ENCODE results near the gene CYTH3. TPM values are rescaled to one million over a fixed set of nuclear protein-coding genes. Genes with fewer than 3 reads are reported as not detected.

The CYTH3 gene
- total RNA-seq, 1 donor from 2014 or later: 31.1 TPM

DNA sequence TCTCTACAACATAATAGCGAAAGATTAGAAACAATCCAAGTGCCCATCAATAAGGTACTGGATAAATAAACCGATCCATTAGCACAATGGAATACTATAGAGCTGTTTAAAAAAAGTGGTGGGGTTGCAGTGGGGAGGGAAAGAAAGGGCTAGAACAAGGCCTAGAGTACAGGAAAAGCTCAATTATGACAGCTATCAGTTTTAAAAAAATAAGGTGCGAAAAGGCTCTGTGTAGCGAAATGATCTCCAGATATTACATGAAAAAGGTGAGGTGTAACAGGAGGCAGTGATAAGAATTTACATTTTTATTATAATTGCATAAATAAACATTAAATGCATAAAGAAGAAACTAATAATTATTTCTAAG, 30.8 kb downstream of the CYTH3 start:
- H3K4me3 Mint-ChIP-seq: no peak overlapping the region
- H3K36me3 Mint-ChIP-seq: peaks cover 11% of the 10 kb centered on the region
- TF ChIP-seq, protein P1, sequence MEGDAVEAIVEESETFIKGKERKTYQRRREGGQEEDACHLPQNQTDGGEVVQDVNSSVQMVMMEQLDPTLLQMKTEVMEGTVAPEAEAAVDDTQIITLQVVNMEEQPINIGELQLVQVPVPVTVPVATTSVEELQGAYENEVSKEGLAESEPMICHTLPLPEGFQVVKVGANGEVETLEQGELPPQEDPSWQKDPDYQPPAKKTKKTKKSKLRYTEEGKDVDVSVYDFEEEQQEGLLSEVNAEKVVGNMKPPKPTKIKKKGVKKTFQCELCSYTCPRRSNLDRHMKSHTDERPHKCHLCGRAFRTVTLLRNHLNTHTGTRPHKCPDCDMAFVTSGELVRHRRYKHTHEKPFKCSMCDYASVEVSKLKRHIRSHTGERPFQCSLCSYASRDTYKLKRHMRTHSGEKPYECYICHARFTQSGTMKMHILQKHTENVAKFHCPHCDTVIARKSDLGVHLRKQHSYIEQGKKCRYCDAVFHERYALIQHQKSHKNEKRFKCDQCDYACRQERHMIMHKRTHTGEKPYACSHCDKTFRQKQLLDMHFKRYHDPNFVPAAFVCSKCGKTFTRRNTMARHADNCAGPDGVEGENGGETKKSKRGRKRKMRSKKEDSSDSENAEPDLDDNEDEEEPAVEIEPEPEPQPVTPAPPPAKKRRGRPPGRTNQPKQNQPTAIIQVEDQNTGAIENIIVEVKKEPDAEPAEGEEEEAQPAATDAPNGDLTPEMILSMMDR (conservative IDR thresholded peaks at IDR 0.05): no peak
- H3K27ac Mint-ChIP-seq: no peak overlapping the region
- no peak for DNase-seq (ENCODE audit: extremely low spot score, unreplicated experiment)
- peaks cover 5% of the 10 kb centered on the region for H3K9me3 Mint-ChIP-seq
- H3K27me3 Mint-ChIP-seq: no peaks in the 10 kb centered on the region
- H3K4me1 Mint-ChIP-seq (ENCODE audit: unreplicated experiment): peaks cover 25% of the 10 kb centered on the region

DNA sequence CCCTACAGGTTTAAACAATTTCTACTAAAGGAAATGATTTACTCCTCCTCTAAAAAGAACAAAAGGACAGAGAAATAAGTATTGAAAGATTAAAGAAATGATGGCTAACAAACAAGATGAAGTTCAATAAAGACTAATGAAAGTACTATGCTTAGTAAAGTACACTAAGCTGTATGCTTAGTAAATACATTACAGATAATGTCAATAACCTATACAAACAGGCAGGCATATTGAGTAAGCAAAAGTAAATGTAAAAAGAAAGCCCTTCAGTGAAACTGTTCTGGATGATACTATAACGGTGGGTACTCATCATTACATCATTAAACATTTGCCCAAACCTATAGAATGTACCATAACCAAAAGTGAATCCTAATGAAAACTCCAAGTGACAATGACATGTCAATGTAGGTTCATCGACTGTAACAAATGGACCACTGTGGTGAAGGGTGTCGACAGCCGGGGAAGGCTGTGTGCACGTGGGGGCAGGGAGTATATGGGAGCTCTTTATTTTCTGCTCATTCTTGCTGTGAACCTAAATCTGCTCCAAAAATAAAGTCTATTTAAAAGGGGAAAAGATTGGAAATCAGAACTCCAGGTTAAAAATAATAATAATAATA, 34.0 kb downstream of the CYTH3 start:
- peaks cover 16% of the 10 kb centered on the region for H3K4me1 Mint-ChIP-seq (ENCODE audit: unreplicated experiment)

DNA sequence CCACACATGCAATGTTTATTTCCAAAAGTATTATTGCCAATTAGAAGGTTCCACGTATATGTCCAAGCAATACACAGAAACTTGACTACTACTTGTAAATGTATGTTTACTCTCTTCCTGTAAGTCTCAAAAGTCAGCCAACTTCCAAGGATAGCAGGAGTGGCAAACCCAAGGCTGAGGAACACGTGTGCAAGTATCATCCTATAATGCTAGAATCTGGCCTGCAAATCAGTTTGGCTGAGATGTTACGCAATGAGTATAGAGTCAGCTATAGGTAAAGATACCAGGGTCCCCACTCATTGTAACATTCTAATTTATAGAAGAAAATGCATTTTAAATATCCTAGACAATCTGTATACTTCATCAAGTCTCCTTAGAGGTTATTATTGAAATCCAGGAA, 34.7 kb downstream of the CYTH3 start:
- no peaks in the 10 kb centered on the region for H3K9me3 Mint-ChIP-seq
- H3K4me3 Mint-ChIP-seq: no peak overlapping the region
- no peaks in the 10 kb centered on the region for H3K27me3 Mint-ChIP-seq
- TF ChIP-seq, protein P1 (conservative IDR thresholded peaks at IDR 0.05): no peak
- DNase-seq (ENCODE audit: extremely low spot score, unreplicated experiment): no peak
- peaks cover 19% of the 10 kb centered on the region for H3K4me1 Mint-ChIP-seq (ENCODE audit: unreplicated experiment)
- no peak overlapping the region for H3K27ac Mint-ChIP-seq
- no peaks in the 10 kb centered on the region for H3K36me3 Mint-ChIP-seq

More for the DNA sequence above, 34.0 kb downstream of the CYTH3 start:
- H3K36me3 Mint-ChIP-seq: no peaks in the 10 kb centered on the region
- TF ChIP-seq, protein P1 (conservative IDR thresholded peaks at IDR 0.05): no peak
- no peak for DNase-seq (ENCODE audit: extremely low spot score, unreplicated experiment)
- no peak overlapping the region for H3K27ac Mint-ChIP-seq
- no peaks in the 10 kb centered on the region for H3K9me3 Mint-ChIP-seq
- H3K27me3 Mint-ChIP-seq: no peaks in the 10 kb centered on the region
- no peak overlapping the region for H3K4me3 Mint-ChIP-seq

DNA sequence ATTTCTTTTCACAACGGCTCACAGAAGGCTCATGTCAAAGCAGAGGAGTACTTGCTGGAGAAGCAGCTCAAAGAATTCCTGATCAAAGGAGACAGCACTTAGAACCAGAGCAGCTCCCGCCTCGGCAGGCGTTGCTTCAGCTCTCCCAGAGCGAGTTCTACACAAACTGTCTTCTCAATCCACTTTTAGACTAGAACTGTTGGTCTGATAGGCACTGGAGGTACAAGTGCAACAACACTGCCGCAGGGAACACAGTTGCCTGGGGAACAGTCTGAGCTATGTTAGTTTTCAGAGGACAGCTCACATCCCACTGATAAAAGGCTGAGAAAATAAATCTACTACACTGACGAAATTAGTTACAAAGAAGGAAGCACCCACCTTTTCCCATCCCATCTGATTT, 35.4 kb downstream of the CYTH3 start:
- no peak overlapping the region for H3K4me3 Mint-ChIP-seq
- H3K27me3 Mint-ChIP-seq: no peaks in the 10 kb centered on the region
- H3K27ac Mint-ChIP-seq: no peak overlapping the region
- TF ChIP-seq, protein P1 (conservative IDR thresholded peaks at IDR 0.05): no peak
- no peak for DNase-seq (ENCODE audit: extremely low spot score, unreplicated experiment)
- no peaks in the 10 kb centered on the region for H3K9me3 Mint-ChIP-seq
- H3K4me1 Mint-ChIP-seq (ENCODE audit: unreplicated experiment): peaks cover 22% of the 10 kb centered on the region
- no peaks in the 10 kb centered on the region for H3K36me3 Mint-ChIP-seq

DNA sequence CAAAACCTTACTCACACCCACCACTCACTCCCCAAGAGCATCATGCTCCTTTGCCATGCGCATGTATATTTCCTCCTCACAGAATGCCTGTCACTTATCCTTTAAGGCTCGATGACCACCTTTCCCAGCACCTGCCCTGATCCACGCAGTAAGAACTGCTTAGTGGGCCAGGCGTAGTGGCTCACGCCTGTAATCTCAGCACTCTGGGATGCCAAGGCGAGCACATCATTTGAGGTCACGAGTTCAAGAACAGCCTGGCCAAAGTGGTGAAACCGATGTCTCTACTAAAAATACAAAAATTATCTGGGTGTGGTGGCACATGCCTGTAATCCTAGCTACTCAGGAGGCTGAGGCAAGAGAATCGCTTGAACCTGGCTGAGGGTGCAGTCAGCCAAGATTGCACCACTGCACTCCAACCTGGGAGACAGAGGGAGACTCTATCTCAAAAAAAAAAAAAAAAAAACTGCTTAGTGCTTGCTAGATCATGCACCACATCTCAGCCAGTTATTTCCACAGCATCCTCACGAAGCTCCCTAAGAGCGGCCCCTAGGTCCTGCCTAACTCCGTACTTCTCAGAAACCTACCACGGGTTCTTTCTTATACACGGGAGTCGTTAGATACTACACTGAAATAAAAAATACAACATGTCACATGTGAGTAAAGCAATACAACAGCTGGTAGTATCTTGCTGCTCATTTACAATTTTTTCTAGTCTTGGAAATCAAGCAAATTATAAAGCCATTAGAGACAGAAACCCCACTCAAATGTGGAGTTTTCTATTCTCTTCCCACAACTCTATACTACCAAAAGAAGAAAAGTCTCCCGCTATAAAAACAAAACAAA, 37.2 kb downstream of the CYTH3 start:
- no peaks in the 10 kb centered on the region for H3K27me3 Mint-ChIP-seq
- no peak overlapping the region for H3K4me3 Mint-ChIP-seq
- no peak overlapping the region for H3K27ac Mint-ChIP-seq
- no peaks in the 10 kb centered on the region for H3K36me3 Mint-ChIP-seq
- TF ChIP-seq, protein P1 (conservative IDR thresholded peaks at IDR 0.05): no peak
- no peak for DNase-seq (ENCODE audit: extremely low spot score, unreplicated experiment)
- H3K4me1 Mint-ChIP-seq (ENCODE audit: unreplicated experiment): peaks cover 32% of the 10 kb centered on the region
- no peaks in the 10 kb centered on the region for H3K9me3 Mint-ChIP-seq
